KMS-11 (cell line): ENCODE results near the gene OSCAR.

Experiments
- H2AFZ ChIP-seq: fragments of 200-600 bp; sonication (generic); 2 replicates; pipeline ENCODE4 v1.6.1; 2016; ENCODE audit warnings: antibody characterized with exemption, mixed run types, low read depth
- H3K27ac ChIP-seq: fragments of 200-600 bp; sonication (generic); 2 replicates; pipeline ENCODE4 v1.6.1; 2016; ENCODE audit warnings: mild to moderate bottlenecking, mixed run types
- H3K27me3 ChIP-seq: fragments of 200-600 bp; sonication (generic); 2 replicates; pipeline ENCODE4 v1.6.1; 2017; ENCODE audit warnings: mild to moderate bottlenecking, low read depth, mixed run types, moderate library complexity; ENCODE audit not compliant: insufficient read depth
- H3K36me3 ChIP-seq: fragments of 200-600 bp; sonication (generic); 2 replicates; pipeline ENCODE4 v1.6.1; 2017; ENCODE audit warnings: mild to moderate bottlenecking, mixed run types; ENCODE audit not compliant: insufficient read depth
- H3K4me1 ChIP-seq: fragments of 200-600 bp; sonication (generic); 2 replicates; pipeline ENCODE4 v1.6.1; 2016; ENCODE audit warnings: mild to moderate bottlenecking, low read depth, mixed run types; ENCODE audit not compliant: poor library complexity, severe bottlenecking
- H3K4me2 ChIP-seq: fragments of 200-600 bp; sonication (generic); 2 replicates; pipeline ENCODE4 v1.7.0; 2016; ENCODE audit warnings: mild to moderate bottlenecking, mixed run types
- H3K4me3 ChIP-seq: fragments of 200-600 bp; sonication (generic); IDR thresholded peaks from 2 replicates; pipeline ENCODE4 v1.6.1; 2017; ENCODE audit warnings: low read depth, low read length, mixed read lengths; ENCODE audit not compliant: insufficient read depth
- H3K79me2 ChIP-seq: fragments of 200-600 bp; sonication (generic); 2 replicates; pipeline ENCODE4 v1.6.1; 2016; ENCODE audit warnings: low read depth, mixed run types; ENCODE audit not compliant: insufficient read depth
- H3K9ac ChIP-seq: fragments of 200-600 bp; sonication (generic); 2 replicates; pipeline ENCODE4 v1.6.1; 2016; ENCODE audit warnings: mild to moderate bottlenecking, mixed run types
- H4K20me1 ChIP-seq: fragments of 200-600 bp; sonication (generic); 2 replicates; pipeline ENCODE4 v1.6.1; 2016; ENCODE audit warnings: mild to moderate bottlenecking, mixed run types; ENCODE audit not compliant: insufficient read depth
- TF ChIP-seq, protein P1 (sequence below): fragments of 200-600 bp; sonication (generic); conservative IDR thresholded peaks from 2 replicates; pipeline ENCODE4 v1.6.1; 2017; ENCODE audit warnings: low read depth, mild to moderate bottlenecking, antibody characterized with exemption, low read length, moderate library complexity, mixed read lengths

The OSCAR gene

GRCh38 chr19:54084410-54084809 lies 16.2 kb downstream of the OSCAR start:
- no peaks in the 10 kb centered on the region; the same call in 1 of the 2 replicates for H3K36me3 ChIP-seq
- no peak overlapping the region for H3K4me3 ChIP-seq
- H3K79me2 ChIP-seq = no peaks in the 10 kb centered on the region
- H3K4me1 ChIP-seq = no peaks in the 10 kb centered on the region
- TF ChIP-seq, protein P1, sequence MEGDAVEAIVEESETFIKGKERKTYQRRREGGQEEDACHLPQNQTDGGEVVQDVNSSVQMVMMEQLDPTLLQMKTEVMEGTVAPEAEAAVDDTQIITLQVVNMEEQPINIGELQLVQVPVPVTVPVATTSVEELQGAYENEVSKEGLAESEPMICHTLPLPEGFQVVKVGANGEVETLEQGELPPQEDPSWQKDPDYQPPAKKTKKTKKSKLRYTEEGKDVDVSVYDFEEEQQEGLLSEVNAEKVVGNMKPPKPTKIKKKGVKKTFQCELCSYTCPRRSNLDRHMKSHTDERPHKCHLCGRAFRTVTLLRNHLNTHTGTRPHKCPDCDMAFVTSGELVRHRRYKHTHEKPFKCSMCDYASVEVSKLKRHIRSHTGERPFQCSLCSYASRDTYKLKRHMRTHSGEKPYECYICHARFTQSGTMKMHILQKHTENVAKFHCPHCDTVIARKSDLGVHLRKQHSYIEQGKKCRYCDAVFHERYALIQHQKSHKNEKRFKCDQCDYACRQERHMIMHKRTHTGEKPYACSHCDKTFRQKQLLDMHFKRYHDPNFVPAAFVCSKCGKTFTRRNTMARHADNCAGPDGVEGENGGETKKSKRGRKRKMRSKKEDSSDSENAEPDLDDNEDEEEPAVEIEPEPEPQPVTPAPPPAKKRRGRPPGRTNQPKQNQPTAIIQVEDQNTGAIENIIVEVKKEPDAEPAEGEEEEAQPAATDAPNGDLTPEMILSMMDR = no peak
- no peak overlapping the region for H3K4me2 ChIP-seq
- H3K27ac ChIP-seq = no peak overlapping the region
- H4K20me1 ChIP-seq = no peaks in the 10 kb centered on the region
- no peak overlapping the region for H3K9ac ChIP-seq
- no peak overlapping the region for H2AFZ ChIP-seq
- H3K27me3 ChIP-seq = peaks cover 3% of the 10 kb centered on the region

DNA sequence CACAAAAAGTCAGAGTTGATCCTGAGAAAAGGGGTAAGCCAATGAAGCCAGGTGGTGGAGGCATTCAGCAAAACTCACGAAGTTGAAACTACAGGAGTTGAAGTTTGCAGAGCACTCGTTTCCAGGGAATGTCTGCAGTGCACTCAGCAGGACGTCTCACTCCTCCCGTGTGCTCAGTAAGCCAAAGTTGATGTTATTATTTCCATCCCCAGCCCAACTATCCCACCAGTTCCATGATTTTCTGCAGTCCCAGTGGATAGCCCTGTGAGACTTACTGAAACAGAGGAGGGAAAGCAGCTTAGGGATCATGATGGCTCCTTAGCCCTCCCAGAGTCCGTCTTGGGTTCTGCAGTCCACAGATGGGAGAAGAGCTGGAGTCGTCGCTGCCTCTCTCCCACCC lies 19.6 kb downstream of the OSCAR start, which contains the start of gene TARM1:
Gene TARM1, minus strand, starts transcription at position 334 of the 400 bp plus-strand sequence. Its CDS starts 25 bp downstream, at position 309.
- Histone ChIP-seq H3K4me3 (no peak within 1 kb of the TSS), H3K4me1 (no peaks in the 10 kb centered on the region), H3K9ac (no peak within 1 kb of the TSS), H3K4me2 (no peak within 1 kb of the TSS), H3K27ac (no peak within 1 kb of the TSS), H3K79me2 (no peaks in the 10 kb centered on the region), H4K20me1 (no peaks in the 10 kb centered on the region), H3K36me3 (no peaks in the 10 kb centered on the region; the same call in 1 of the 2 replicates), H3K27me3 (peaks cover 9% of the 10 kb centered on the region), H2AFZ (no peak within 1 kb of the TSS)
- TF ChIP-seq, protein P1 = no peak

GRCh38 chr19:54077334-54077733 lies 23.3 kb downstream of the OSCAR start:
- TF ChIP-seq, protein P1 = no peak
- Histone ChIP-seq H3K4me3 (no peak overlapping the region), H3K4me2 (no peak overlapping the region), H3K27me3 (peaks cover 22% of the 10 kb centered on the region), H3K4me1 (no peaks in the 10 kb centered on the region), H3K27ac (no peak overlapping the region), H3K79me2 (no peaks in the 10 kb centered on the region), H2AFZ (no peak overlapping the region), H3K9ac (no peak overlapping the region), H3K36me3 (no peaks in the 10 kb centered on the region), H4K20me1 (no peaks in the 10 kb centered on the region)

GRCh38 chr19:54074851-54075250 lies 25.8 kb downstream of the OSCAR start:
- Histone ChIP-seq H3K27ac (no peak overlapping the region), H3K36me3 (no peaks in the 10 kb centered on the region), H3K4me2 (no peak overlapping the region), H3K4me1 (no peaks in the 10 kb centered on the region), H3K27me3 (peaks cover 22% of the 10 kb centered on the region), H3K79me2 (no peaks in the 10 kb centered on the region), H4K20me1 (no peaks in the 10 kb centered on the region), H2AFZ (no peak overlapping the region), H3K4me3 (no peak overlapping the region), H3K9ac (no peak overlapping the region)
- TF ChIP-seq, protein P1 = no peak
